Endothelial cell (in vitro differentiated cells): Measurements from ENCODE around the gene PTGER2. TPM values are rescaled to one million over a fixed set of nuclear protein-coding genes. Genes with fewer than 3 reads are reported as not detected.

Experiments
- DNase-seq: peaks from one replicate; pipeline ENCODE4 v3.0.0; 2021; ENCODE audit warnings: low spot score
- H3K27ac Mint-ChIP-seq: one replicate; pipeline ENCODE4 v1.8.0; 2021; ENCODE audit warnings: mixed read lengths, inconsistent platforms; ENCODE audit not compliant: unreplicated experiment
- H3K27me3 Mint-ChIP-seq: one replicate; pipeline ENCODE4 v1.8.0; 2021; ENCODE audit warnings: mild to moderate bottlenecking, moderate library complexity, mixed read lengths, inconsistent platforms; ENCODE audit not compliant: unreplicated experiment
- H3K36me3 Mint-ChIP-seq: one replicate; pipeline ENCODE4 v1.8.0; 2021; ENCODE audit warnings: mild to moderate bottlenecking, low read depth, mixed read lengths, inconsistent platforms; ENCODE audit not compliant: unreplicated experiment
- H3K4me1 Mint-ChIP-seq: one replicate; pipeline ENCODE4 v1.8.0; 2021; ENCODE audit warnings: mild to moderate bottlenecking, mixed read lengths, inconsistent platforms; ENCODE audit not compliant: unreplicated experiment
- H3K4me3 Mint-ChIP-seq: one replicate; pipeline ENCODE4 v1.8.0; 2021; ENCODE audit warnings: mild to moderate bottlenecking, mixed read lengths, inconsistent platforms; ENCODE audit not compliant: unreplicated experiment
- H3K9me3 Mint-ChIP-seq: one replicate; pipeline ENCODE4 v1.8.0; 2021; ENCODE audit warnings: mixed read lengths, inconsistent platforms; ENCODE audit not compliant: unreplicated experiment
- CTCF ChIP-seq: fragments of 200-600 bp; sonication (generic); IDR thresholded peaks from one replicate; pipeline ENCODE4 v1.5.0; 2021; ENCODE audit warnings: antibody characterized with exemption; ENCODE audit not compliant: unreplicated experiment
- total RNA-seq: library from RNA; stranded (reverse); fragmentation: NEBNext Ultra II Directional; extraction: Animal tissue kit (Norgen Biotek cat#: 25700); gene quantifications from one replicate; pipeline ENCODE4 v1.2.1, GENCODE V29; 2021; ENCODE audit not compliant: unreplicated experiment

PTGER2 gene
- total RNA-seq, 1 donor from 2014 or later: not detected

- Mint-ChIP-seq H3K27me3 (no peaks in the 10 kb centered on the region), H3K4me1 (no peaks in the 10 kb centered on the region), H3K9me3 (no peaks in the 10 kb centered on the region), H3K4me3 (no peak overlapping the region), H3K36me3 (no peaks in the 10 kb centered on the region), H3K27ac (no peak overlapping the region)
- no peak for DNase-seq
- TF ChIP-seq CTCF: no peak
Measured at GRCh38 chr14:52283099-52283498, 31.0 kb upstream of the PTGER2 start.

GRCh38 chr14:52286661-52287649 is 27.2 kb upstream of the PTGER2 start:
- DNase-seq: no peak
- Mint-ChIP-seq H3K9me3 (no peaks in the 10 kb centered on the region), H3K4me1 (no peaks in the 10 kb centered on the region), H3K36me3 (no peaks in the 10 kb centered on the region), H3K27me3 (no peaks in the 10 kb centered on the region), H3K4me3 (no peak overlapping the region), H3K27ac (no peak overlapping the region)
- TF ChIP-seq CTCF: no peak

GRCh38 chr14:52296378-52296777 is 17.7 kb upstream of the PTGER2 start:
- no peak for TF ChIP-seq CTCF
- Mint-ChIP-seq H3K4me1 (no peaks in the 10 kb centered on the region), H3K9me3 (no peaks in the 10 kb centered on the region), H3K27ac (no peak overlapping the region), H3K4me3 (no peak overlapping the region), H3K27me3 (no peaks in the 10 kb centered on the region), H3K36me3 (no peaks in the 10 kb centered on the region)
- no peak for DNase-seq

GRCh38 chr14:52298795-52299194 is 15.3 kb upstream of the PTGER2 start:
- Mint-ChIP-seq H3K27ac (no peak overlapping the region), H3K36me3 (no peaks in the 10 kb centered on the region), H3K4me1 (no peaks in the 10 kb centered on the region), H3K9me3 (no peaks in the 10 kb centered on the region), H3K4me3 (no peak overlapping the region), H3K27me3 (no peaks in the 10 kb centered on the region)
- DNase-seq: no peak
- TF ChIP-seq CTCF: no peak

- Mint-ChIP-seq H3K9me3 (no peaks in the 10 kb centered on the region), H3K27ac (no peak overlapping the region), H3K4me3 (no peak overlapping the region), H3K4me1 (no peaks in the 10 kb centered on the region), H3K36me3 (no peaks in the 10 kb centered on the region), H3K27me3 (no peaks in the 10 kb centered on the region)
- TF ChIP-seq CTCF: peak; percentile 68
- no peak for DNase-seq
Measured at GRCh38 chr14:52299692-52300278, 14.3 kb upstream of the PTGER2 start.
